ENCODE data around the gene TRIP13. TPM values are rescaled to one million over a fixed set of nuclear protein-coding genes. Genes with fewer than 3 reads are reported as not detected.

The TRIP13 gene
- polyA plus RNA-seq, 3 donors: 0.24 to 1.2 TPM; not detected in 1

- H3K4me1 Mint-ChIP-seq: peaks cover 2% of the 10 kb centered on the region
- Histone ChIP-seq H3K79me2 (ENCODE audit: insufficient read depth, low read length) (no peaks in the 10 kb centered on the region), H3K4me2 (replicated peaks; ENCODE audit: extremely low read depth, low read length, poor library complexity, severe bottlenecking) (no peak overlapping the region), H3K36me3 (replicated peaks in 1 of 2; ENCODE audit: control insufficient read depth in 1 of 2, insufficient read depth in 2 of 2, low read length in 2 of 2) (no peaks in the 10 kb centered on the region), H3K4me1 (ENCODE audit: control insufficient read depth in 1 of 2, insufficient read depth in 2 of 2, low read length in 2 of 2) (no peaks in the 10 kb centered on the region), H4K20me1 (ENCODE audit: insufficient read depth, low read length) (no peaks in the 10 kb centered on the region), H3K27ac (ENCODE audit: low read depth in 1 of 2, low read length in 2 of 2) (no peak overlapping the region), H3K9ac (ENCODE audit: insufficient read depth, low read length, poor library complexity, severe bottlenecking) (no peak overlapping the region), H3K4me3 (replicated peaks in 1 of 3; ENCODE audit: low read depth in 2 of 3, low read length in 3 of 3) (no peak overlapping the region), H3K9me3 (replicated peaks in 1 of 2; ENCODE audit: control insufficient read depth in 1 of 2, insufficient read depth in 1 of 2, low read length in 2 of 2) (no peaks in the 10 kb centered on the region), H3K27me3 (ENCODE audit: control insufficient read depth in 2 of 2, insufficient read depth in 2 of 2, low read length in 2 of 2) (peaks cover 0 to 9% of the 10 kb centered on the region in 2 donors), H2AFZ (ENCODE audit: insufficient read depth, low read depth, low read length, poor library complexity, severe bottlenecking) (no peak overlapping the region)
- WGBS (ENCODE audit: insufficient coverage): 85% methylated on average over 46 of the region's 48 CpGs
- H3K27ac Mint-ChIP-seq: no peak overlapping the region
- H3K36me3 Mint-ChIP-seq: no peaks in the 10 kb centered on the region
- peaks cover 0 to 2% (median 0%) of the 10 kb centered on the region in 7 donors for H3K9me3 Mint-ChIP-seq
- peaks cover 17 to 27% (median 22%) of the 10 kb centered on the region in 3 donors for H3K27me3 Mint-ChIP-seq (ENCODE audit: low read depth in 3 of 3)
- TF ChIP-seq CTCF (IDR thresholded peaks at IDR 0.05): no peak
- intact Hi-C loops (cut with micrococcal nuclease): no loop called here
- no peak overlapping the region for H3K4me3 Mint-ChIP-seq
- DNase-seq: no peak
These were observed 66.3 kb downstream of the TRIP13 start for GRCh38 chr5:958701-959571.

- H3K4me3 Mint-ChIP-seq: no peak overlapping the region
- H3K4me1 Mint-ChIP-seq: peaks cover 3% of the 10 kb centered on the region
- peaks cover 15 to 27% (median 16%) of the 10 kb centered on the region in 3 donors for H3K27me3 Mint-ChIP-seq (ENCODE audit: low read depth in 3 of 3)
These were observed 67.2 kb downstream of the TRIP13 start for GRCh38 chr5:959581-960531.

More at GRCh38 chr5:959581-960531, 67.2 kb downstream of the TRIP13 start:
- no peak for TF ChIP-seq CTCF (IDR thresholded peaks at IDR 0.05)
- H3K4me2 ChIP-seq (replicated peaks; ENCODE audit: extremely low read depth, low read length, poor library complexity, severe bottlenecking): no peak overlapping the region
- WGBS (ENCODE audit: insufficient coverage): 80% methylated on average over 25 of the region's 47 CpGs
- H3K79me2 ChIP-seq (ENCODE audit: insufficient read depth, low read length): no peaks in the 10 kb centered on the region
- peaks cover 0 to 2% (median 0%) of the 10 kb centered on the region in 7 donors for H3K9me3 Mint-ChIP-seq
- DNase-seq: no peak
- peaks cover 0 to 9% of the 10 kb centered on the region in 2 donors for H3K27me3 ChIP-seq (ENCODE audit: control insufficient read depth in 2 of 2, insufficient read depth in 2 of 2, low read length in 2 of 2)
- H3K36me3 Mint-ChIP-seq: no peaks in the 10 kb centered on the region
- no peak overlapping the region for H3K27ac ChIP-seq (ENCODE audit: low read depth in 1 of 2, low read length in 2 of 2)
- H3K9ac ChIP-seq (ENCODE audit: insufficient read depth, low read length, poor library complexity, severe bottlenecking): no peak overlapping the region
- H3K9me3 ChIP-seq (replicated peaks in 1 of 2; ENCODE audit: control insufficient read depth in 1 of 2, insufficient read depth in 1 of 2, low read length in 2 of 2): no peaks in the 10 kb centered on the region
- no peaks in the 10 kb centered on the region for H3K36me3 ChIP-seq (replicated peaks in 1 of 2; ENCODE audit: control insufficient read depth in 1 of 2, insufficient read depth in 2 of 2, low read length in 2 of 2)
- H3K4me1 ChIP-seq (ENCODE audit: control insufficient read depth in 1 of 2, insufficient read depth in 2 of 2, low read length in 2 of 2): no peaks in the 10 kb centered on the region
- no peak overlapping the region for H2AFZ ChIP-seq (ENCODE audit: insufficient read depth, low read depth, low read length, poor library complexity, severe bottlenecking)
- intact Hi-C loops (cut with micrococcal nuclease): no loop called here
- no peaks in the 10 kb centered on the region for H4K20me1 ChIP-seq (ENCODE audit: insufficient read depth, low read length)
- H3K4me3 ChIP-seq (replicated peaks in 1 of 3; ENCODE audit: low read depth in 2 of 3, low read length in 3 of 3): no peak overlapping the region
- no peak overlapping the region for H3K27ac Mint-ChIP-seq
